Adipocyte (in vitro differentiated cells): ENCODE data around the gene BBS2.
A peak's percentile ranks its signal among the peaks of the same experiment; 100 is the strongest.

Source experiments
- DNase-seq: peaks from one replicate; pipeline ENCODE4 v3.0.0-alpha.2; 2015; ENCODE audit warnings: low read depth
- H3K27me3 ChIP-seq: replicated peaks from 2 replicates; pipeline ENCODE4 v1.7.0; 2013; ENCODE audit warnings: mild to moderate bottlenecking, low read length, moderate library complexity; ENCODE audit not compliant: control insufficient read depth, insufficient read depth
- H3K36me3 ChIP-seq: 2 replicates; pipeline ENCODE4 v1.7.0; 2013; ENCODE audit warnings: low read length, mild to moderate bottlenecking, moderate library complexity; ENCODE audit not compliant: control insufficient read depth, insufficient read depth, severe bottlenecking
- H3K4me1 ChIP-seq: 2 replicates; pipeline ENCODE4 v1.7.0; 2013; ENCODE audit warnings: mild to moderate bottlenecking, low read length, moderate library complexity; ENCODE audit not compliant: control insufficient read depth, insufficient read depth
- H3K4me3 ChIP-seq: 2 replicates; pipeline ENCODE4 v1.7.0; 2013; ENCODE audit warnings: mild to moderate bottlenecking, low read length, moderate library complexity
- H3K9ac ChIP-seq: 2 replicates; pipeline ENCODE4 v1.7.0; 2013; ENCODE audit warnings: mild to moderate bottlenecking, low read length, moderate library complexity
- H3K9me3 ChIP-seq: 2 replicates; pipeline ENCODE4 v1.7.0; 2013; ENCODE audit warnings: mild to moderate bottlenecking, low read length, moderate library complexity; ENCODE audit not compliant: control insufficient read depth

The BBS2 gene, protein sequence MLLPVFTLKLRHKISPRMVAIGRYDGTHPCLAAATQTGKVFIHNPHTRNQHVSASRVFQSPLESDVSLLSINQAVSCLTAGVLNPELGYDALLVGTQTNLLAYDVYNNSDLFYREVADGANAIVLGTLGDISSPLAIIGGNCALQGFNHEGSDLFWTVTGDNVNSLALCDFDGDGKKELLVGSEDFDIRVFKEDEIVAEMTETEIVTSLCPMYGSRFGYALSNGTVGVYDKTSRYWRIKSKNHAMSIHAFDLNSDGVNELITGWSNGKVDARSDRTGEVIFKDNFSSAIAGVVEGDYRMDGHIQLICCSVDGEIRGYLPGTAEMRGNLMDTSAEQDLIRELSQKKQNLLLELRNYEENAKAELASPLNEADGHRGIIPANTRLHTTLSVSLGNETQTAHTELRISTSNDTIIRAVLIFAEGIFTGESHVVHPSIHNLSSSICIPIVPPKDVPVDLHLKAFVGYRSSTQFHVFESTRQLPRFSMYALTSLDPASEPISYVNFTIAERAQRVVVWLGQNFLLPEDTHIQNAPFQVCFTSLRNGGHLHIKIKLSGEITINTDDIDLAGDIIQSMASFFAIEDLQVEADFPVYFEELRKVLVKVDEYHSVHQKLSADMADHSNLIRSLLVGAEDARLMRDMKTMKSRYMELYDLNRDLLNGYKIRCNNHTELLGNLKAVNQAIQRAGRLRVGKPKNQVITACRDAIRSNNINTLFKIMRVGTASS

DNA sequence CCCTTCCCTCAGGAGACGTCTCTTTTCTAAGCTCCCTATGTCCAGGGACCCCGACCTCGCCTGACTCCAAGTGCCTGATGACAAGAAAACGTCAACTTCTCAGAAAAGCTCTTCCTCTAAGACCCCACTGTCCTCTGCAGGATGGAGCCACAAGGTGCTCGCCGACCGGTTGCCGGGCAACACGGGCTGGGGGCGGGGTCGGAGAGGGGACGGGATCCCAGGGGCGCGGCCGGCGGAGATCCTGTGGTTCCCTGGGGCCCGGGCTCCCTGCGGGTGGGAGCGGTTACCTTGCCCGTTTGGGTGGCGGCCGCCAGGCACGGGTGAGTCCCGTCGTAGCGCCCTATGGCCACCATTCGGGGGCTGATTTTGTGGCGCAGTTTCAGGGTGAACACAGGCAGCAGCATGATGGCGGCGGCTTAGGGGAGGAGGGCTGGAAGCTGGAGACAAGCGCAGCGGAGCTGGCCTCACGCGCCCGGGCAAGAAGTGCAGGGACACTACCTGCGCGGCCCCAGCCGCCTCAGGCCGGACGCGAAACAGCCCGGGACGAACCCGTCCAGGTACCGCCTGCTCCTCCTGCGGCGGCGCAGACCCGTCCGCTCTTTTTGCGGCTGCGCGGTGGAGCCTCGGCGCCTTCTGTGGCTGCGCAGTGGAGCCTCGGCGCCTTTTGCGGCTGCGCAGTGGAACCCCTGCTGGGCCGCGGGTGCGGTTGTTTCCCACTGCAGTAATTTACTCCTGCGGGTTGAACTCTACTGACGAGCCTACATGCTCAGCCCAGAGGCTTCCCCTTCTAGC lies at the start of gene BBS2:
BBS2 (minus strand) TSS at position 566 of the 792 bp plus-strand sequence; CDS start at position 404, 162 bp downstream.
- H3K27me3 ChIP-seq = no peaks in the 10 kb centered on the region

GRCh38 chr16:56564793-56565477 lies 45.1 kb upstream of the BBS2 start, which contains the start of gene MT4:
Gene MT4, plus strand, starts transcription at chr16:56565073. Its CDS starts 56 bp downstream, at chr16:56565129.
- Histone ChIP-seq H3K4me1 (no peaks in the 10 kb centered on the region), H3K9ac (no peak within 1 kb of the TSS), H3K36me3 (no peaks in the 10 kb centered on the region), H3K27me3 (peaks cover 19% of the 10 kb centered on the region), H3K4me3 (no peak within 1 kb of the TSS), H3K9me3 (no peaks in the 10 kb centered on the region)
- no peak for DNase-seq

More for the DNA sequence above, at the start of gene BBS2:
- H3K36me3 ChIP-seq = no peaks in the 10 kb centered on the region
- H3K9ac ChIP-seq = peak within 1 kb of the TSS; percentile 93
- no peaks in the 10 kb centered on the region for H3K9me3 ChIP-seq
- H3K4me1 ChIP-seq = peaks cover 15% of the 10 kb centered on the region
- DNase-seq = peak; percentile 94
- peak within 1 kb of the TSS; percentile 95 for H3K4me3 ChIP-seq

DNA sequence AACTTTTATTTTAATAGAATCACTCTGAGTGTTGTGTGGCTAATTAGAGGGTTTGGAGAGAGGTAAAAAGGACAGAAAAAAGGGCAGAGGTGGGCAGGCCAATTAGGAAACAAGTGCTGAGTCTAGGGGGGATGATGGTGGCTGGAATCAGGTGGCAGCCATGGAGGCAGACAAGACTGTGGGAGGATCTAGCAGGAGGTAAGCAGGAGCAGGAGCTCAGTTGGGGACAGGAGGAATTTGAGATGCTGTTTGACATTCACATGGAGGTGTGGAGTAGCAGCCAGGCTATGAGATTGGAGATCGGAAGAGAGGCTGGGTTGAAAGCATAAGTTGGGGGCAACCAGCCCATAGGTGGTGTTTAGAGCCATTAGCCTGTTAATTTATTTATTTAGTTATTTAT lies 41.3 kb upstream of the BBS2 start:
- H3K9ac ChIP-seq = no peak overlapping the region
- peaks cover 6% of the 10 kb centered on the region for H3K27me3 ChIP-seq
- no peak for DNase-seq
- H3K4me1 ChIP-seq = no peaks in the 10 kb centered on the region
- H3K36me3 ChIP-seq = no peaks in the 10 kb centered on the region
- H3K4me3 ChIP-seq = no peak overlapping the region
- H3K9me3 ChIP-seq = no peaks in the 10 kb centered on the region

DNA sequence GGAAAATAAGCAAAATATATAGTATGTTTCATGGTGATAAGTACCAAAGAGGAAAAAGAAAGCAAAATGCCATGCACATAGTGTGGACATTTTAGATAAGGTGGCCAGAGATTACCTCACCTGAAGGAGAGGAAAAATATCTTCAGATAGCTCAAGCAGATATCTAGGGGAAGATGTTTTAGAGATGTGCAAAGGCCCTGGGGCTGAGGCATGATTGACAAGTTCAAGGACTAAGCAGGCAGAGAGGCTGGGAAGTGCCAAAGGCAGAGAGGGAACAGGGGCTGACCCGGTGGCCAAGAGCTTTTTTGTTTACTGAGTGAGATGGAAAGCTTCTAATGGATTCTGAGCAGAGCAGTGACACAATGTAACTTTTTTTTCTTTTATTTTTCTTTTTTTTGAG lies 40.6 kb upstream of the BBS2 start:
- Histone ChIP-seq H3K9ac (no peak overlapping the region), H3K4me3 (no peak overlapping the region), H3K27me3 (no peaks in the 10 kb centered on the region), H3K4me1 (no peaks in the 10 kb centered on the region), H3K36me3 (no peaks in the 10 kb centered on the region), H3K9me3 (no peaks in the 10 kb centered on the region)
- DNase-seq = no peak

DNA sequence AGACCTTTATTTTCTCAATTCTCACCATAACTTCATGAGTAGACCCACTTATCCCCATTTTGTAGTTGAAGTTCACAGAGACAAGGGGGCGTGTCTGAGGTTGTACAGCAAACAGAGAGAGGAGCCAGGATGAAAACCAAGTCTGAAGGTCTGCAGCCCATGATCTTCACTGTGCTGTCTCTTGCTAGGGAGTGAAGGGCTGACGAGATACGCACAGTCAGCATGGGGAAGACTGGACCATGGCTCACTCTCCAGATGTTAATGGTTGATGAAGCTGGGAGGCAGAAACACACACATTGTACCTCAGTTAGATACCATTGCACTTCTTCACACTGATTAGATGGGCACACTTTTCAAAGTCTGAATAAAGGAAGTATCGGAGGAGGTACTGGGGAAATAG lies 39.3 kb upstream of the BBS2 start:
- Histone ChIP-seq H3K9ac (no peak overlapping the region), H3K36me3 (no peaks in the 10 kb centered on the region), H3K27me3 (peaks cover 8% of the 10 kb centered on the region), H3K9me3 (no peaks in the 10 kb centered on the region), H3K4me3 (no peak overlapping the region), H3K4me1 (no peaks in the 10 kb centered on the region)
- no peak for DNase-seq

DNA sequence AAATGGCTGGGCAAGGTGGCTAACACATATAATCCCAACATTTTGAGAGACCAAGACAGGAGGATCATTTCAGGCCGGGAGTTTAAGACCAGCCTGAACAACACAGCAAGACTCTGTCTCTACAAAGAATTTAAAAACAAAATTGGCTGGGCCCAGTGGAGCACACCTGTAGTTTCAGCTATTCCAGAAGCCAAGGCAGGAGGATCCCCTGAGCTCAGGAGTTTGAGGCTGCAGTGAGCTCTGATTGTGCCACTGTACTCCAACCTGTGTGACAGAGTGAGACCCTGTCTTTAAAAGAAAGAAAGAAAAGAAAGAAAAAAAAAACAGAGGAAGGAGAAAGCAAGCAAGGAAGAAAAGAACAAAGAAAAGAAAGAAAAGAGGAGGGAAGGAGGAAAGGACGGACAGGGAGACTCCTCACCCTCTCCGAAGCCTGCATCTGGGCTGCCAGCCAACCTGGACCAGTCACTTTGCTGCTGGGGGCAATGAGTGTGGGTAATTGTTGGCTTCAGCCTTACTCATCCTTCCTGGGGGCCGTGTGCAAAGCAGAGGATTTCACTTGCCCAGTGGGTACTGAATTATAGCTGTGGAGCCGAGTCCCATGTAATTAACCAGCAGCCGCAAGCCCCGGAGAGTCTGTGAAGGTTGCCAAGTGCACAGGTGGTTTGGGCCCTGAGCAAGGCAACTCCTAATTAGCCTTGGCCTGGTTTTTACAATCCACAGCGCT lies 38.4 kb upstream of the BBS2 start:
- Histone ChIP-seq H3K9me3 (no peaks in the 10 kb centered on the region), H3K4me1 (no peaks in the 10 kb centered on the region), H3K9ac (no peak overlapping the region), H3K36me3 (no peaks in the 10 kb centered on the region), H3K27me3 (peaks cover 8% of the 10 kb centered on the region), H3K4me3 (no peak overlapping the region)
- DNase-seq = peak; percentile 42

DNA sequence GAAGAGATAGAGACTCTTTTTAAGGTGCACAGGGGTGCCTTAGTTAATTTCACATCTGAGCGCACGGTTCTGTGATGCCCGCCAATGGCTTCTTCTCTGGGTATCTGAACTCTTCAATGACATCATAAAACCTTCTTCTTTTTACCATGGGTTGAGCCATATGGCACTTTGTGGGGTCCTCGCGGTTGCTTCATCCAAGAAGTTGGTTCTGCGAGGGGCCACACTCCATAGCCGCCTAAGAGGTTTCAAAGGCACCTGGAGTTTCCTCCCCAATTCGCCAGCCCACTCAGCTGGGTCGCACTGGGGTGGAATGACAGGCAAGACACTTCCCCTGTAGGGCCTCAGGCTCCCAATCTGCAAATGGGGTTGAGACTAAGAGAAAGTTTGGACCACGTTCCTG lies 34.6 kb upstream of the BBS2 start:
- Histone ChIP-seq H3K9me3 (no peaks in the 10 kb centered on the region), H3K4me3 (no peak overlapping the region), H3K9ac (no peak overlapping the region), H3K36me3 (no peaks in the 10 kb centered on the region), H3K4me1 (peaks cover 5% of the 10 kb centered on the region), H3K27me3 (peaks cover 8% of the 10 kb centered on the region)
- DNase-seq = no peak

DNA sequence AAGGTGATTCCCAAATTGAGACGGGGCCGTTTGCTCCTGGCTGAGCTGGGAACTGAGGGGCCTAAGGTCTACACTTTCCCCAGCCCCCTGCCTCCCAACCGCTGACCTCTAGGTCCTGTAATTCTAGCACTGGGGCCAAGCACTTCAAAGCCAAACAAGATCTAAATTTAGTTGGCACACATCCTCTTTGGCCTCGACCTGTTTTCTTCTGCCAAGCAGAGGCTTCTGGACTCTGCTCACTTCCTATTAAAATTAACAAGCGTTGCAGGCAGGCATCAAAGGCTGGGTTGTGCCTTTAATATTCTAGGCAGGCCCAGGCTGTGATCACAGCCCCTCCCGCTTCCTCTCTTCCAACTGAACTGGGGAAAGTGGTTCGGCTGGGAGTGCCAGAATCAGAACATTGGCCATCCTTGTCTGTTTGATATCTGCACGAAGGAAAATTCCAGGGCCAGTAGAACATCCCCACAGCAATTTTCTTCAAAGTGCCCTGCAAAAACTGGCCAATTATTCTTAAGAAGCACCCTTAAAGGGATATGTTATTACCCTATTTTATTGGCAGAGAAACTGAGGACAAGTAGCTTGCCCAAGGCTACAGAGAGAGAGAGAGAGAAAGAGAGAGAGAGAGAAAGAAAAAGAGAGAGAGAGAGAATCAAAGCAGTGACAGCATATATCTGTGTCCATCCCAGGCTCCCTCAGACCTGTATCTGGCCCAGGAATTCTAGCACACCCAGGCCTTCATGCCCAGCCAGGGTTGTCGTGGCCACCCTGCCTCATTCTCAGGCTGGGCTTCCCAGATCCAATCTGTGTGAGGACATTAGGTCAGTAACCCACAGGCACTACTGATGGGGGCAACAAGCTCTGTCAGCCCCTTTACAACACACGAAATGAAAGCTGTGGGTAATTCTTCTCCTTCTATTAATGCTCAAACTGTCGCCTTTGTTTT lies 32.2 kb upstream of the BBS2 start:
- Histone ChIP-seq H3K27me3 (peaks cover 8% of the 10 kb centered on the region), H3K36me3 (no peaks in the 10 kb centered on the region), H3K4me3 (no peak overlapping the region), H3K4me1 (peaks cover 5% of the 10 kb centered on the region), H3K9me3 (no peaks in the 10 kb centered on the region), H3K9ac (no peak overlapping the region)
- DNase-seq = no peak

- H3K4me1 ChIP-seq = peaks cover 5% of the 10 kb centered on the region
- no peaks in the 10 kb centered on the region for H3K9me3 ChIP-seq
- H3K36me3 ChIP-seq = no peaks in the 10 kb centered on the region
- peaks cover 6% of the 10 kb centered on the region for H3K27me3 ChIP-seq
- no peak overlapping the region for H3K9ac ChIP-seq
- no peak for DNase-seq
- no peak overlapping the region for H3K4me3 ChIP-seq
Observed at GRCh38 chr16:56549744-56550385, 30.0 kb upstream of the BBS2 start.
